GM15510 (cell line): ENCODE measurements around the gene PPM1H.

Experiments
- POLR2A ChIP-seq: IDR thresholded peaks from 3 replicates; pipeline ENCODE4 v1.6.1; 2011; ENCODE audit warnings: borderline replicate concordance; ENCODE audit not compliant: insufficient read length; ENCODE audit errors: extremely low read depth

The PPM1H gene

GRCh38 chr12:62597253-62597652, 337.7 kb downstream of the PPM1H start:
- TF ChIP-seq POLR2A: no peak
